Uterus (tissue), 4 donors: Measurements from ENCODE around the gene FOXF2. TPM values are rescaled to one million over a fixed set of nuclear protein-coding genes. Genes with fewer than 3 reads are reported as not detected.
A peak's percentile ranks its signal among the peaks of the same experiment; 100 is the strongest.

Experiments used
- DNase-seq, 2 donors: peaks; one replicate each; pipeline ENCODE4 v3.0.0-alpha.2; 2019 to 2020
- H3K27ac ChIP-seq, 2 donors: fragments of 200-600 bp; sonication (generic); 1 replicate in 1 of 2; 2 replicates in 1 of 2; pipeline ENCODE4 v1.5.1; 2016 to 2018
- H3K27me3 ChIP-seq, 2 donors: fragments of 200-600 bp; sonication (generic); one replicate each; pipeline ENCODE4 v1.5.1; 2018 to 2019; ENCODE audit warnings: control low read depth in 1 of 2
- H3K36me3 ChIP-seq, 2 donors: fragments of 200-600 bp; sonication (generic); one replicate each; pipeline ENCODE4 v1.5.1; 2019; ENCODE audit warnings: control low read depth in 1 of 2
- H3K4me1 ChIP-seq, 2 donors: fragments of 200-600 bp; sonication (generic); one replicate each; pipeline ENCODE4 v1.5.1; 2018 to 2019; ENCODE audit warnings: control low read depth in 1 of 2
- H3K4me3 ChIP-seq, 2 donors: fragments of 200-600 bp; sonication (generic); 1 replicate in 1 of 2; 2 replicates in 1 of 2; pipeline ENCODE4 v1.5.1; 2018 to 2019; ENCODE audit warnings: mild to moderate bottlenecking in 1 of 2
- H3K9me3 ChIP-seq, 2 donors: fragments of 200-600 bp; sonication (generic); one replicate each; pipeline ENCODE4 v1.5.1; 2019; ENCODE audit warnings: control low read depth in 1 of 2
- CTCF ChIP-seq, 4 experiments: fragments of 200-600 bp in 2 of 4; fragments of 450-650 bp in 2 of 4; sonication (generic) in 2 of 4; IDR thresholded peaks; one replicate each; pipeline ENCODE4 v1.5.1; 2016 to 2019; ENCODE audit warnings: antibody characterized with exemption in 4 of 4, mild to moderate bottlenecking in 2 of 4, moderate library complexity in 1 of 4
- POLR2A ChIP-seq, 2 donors: fragments of 450-650 bp; IDR thresholded peaks; one replicate each; pipeline ENCODE4 v1.6.1; 2016; ENCODE audit warnings: antibody characterized with exemption in 2 of 2, mild to moderate bottlenecking in 1 of 2, moderate library complexity in 1 of 2
- intact Hi-C: fragments of 100-400 bp; cut with DNase I; formaldehyde crosslinking; loops from one replicate; pipeline ENCODE4 v1.15.1; 2023; ENCODE audit warnings: low total_unique reads
- total RNA-seq, 4 donors: library from RNA; depleted of rRNA in 3 of 4; stranded (reverse); fragments of >200 nt in 3 of 4; gene quantifications; one replicate each; pipeline versions ENCODE4 v1.1.0 to v1.2.4, GENCODE V29; 2014 to 2023
- donor health status: DM: yes; HTN: yes; CAD: no.

The FOXF2 gene
- total RNA-seq = not detected

- Histone ChIP-seq H3K27me3 (peaks cover 21 to 77% of the 10 kb centered on the region in 2 donors), H3K4me1 (peaks cover 0 to 26% of the 10 kb centered on the region in 2 donors), H3K36me3 (no peaks in the 10 kb centered on the region), H3K27ac (no peak within 1 kb of the TSS), H3K4me3 (peak within 1 kb of the TSS in 1 of 2 donors; percentile 26), H3K9me3 (no peaks in the 10 kb centered on the region)
- intact Hi-C loops = no loop called here
- TF ChIP-seq CTCF (IDR thresholded peaks at IDR 0.05) (no peak), POLR2A (IDR thresholded peaks at IDR 0.05) (no peak)
- DNase-seq = no peak
Observed at GRCh38 chr6:1389369-1390132, at the start of gene FOXF2. FOXF2 (plus strand) TSS chr6:1389576; CDS start chr6:1389948, 372 bp downstream.

GRCh38 chr6:1346101-1346500 lies 43.3 kb upstream of the FOXF2 start:
- H3K9me3 ChIP-seq = no peaks in the 10 kb centered on the region
- H3K4me3 ChIP-seq = no peak overlapping the region
- DNase-seq = no peak
- no peak overlapping the region for H3K27ac ChIP-seq
- no peaks in the 10 kb centered on the region for H3K4me1 ChIP-seq
- no peaks in the 10 kb centered on the region for H3K36me3 ChIP-seq
- intact Hi-C loops = no loop called here
- TF ChIP-seq CTCF (IDR thresholded peaks at IDR 0.05) (no peak), POLR2A (IDR thresholded peaks at IDR 0.05) (no peak)
- no peaks in the 10 kb centered on the region for H3K27me3 ChIP-seq

GRCh38 chr6:1346558-1347091 lies 42.8 kb upstream of the FOXF2 start:
- no peak overlapping the region for H3K27ac ChIP-seq
- no peaks in the 10 kb centered on the region for H3K4me1 ChIP-seq
- H3K27me3 ChIP-seq = peaks cover 0 to 3% of the 10 kb centered on the region in 2 donors
- TF ChIP-seq CTCF (IDR thresholded peaks at IDR 0.05) = no peak
- TF ChIP-seq POLR2A (IDR thresholded peaks at IDR 0.05) = no peak
- no peak overlapping the region for H3K4me3 ChIP-seq
- H3K36me3 ChIP-seq = no peaks in the 10 kb centered on the region
- intact Hi-C loops = no loop called here
- DNase-seq = no peak
- no peaks in the 10 kb centered on the region for H3K9me3 ChIP-seq

DNA sequence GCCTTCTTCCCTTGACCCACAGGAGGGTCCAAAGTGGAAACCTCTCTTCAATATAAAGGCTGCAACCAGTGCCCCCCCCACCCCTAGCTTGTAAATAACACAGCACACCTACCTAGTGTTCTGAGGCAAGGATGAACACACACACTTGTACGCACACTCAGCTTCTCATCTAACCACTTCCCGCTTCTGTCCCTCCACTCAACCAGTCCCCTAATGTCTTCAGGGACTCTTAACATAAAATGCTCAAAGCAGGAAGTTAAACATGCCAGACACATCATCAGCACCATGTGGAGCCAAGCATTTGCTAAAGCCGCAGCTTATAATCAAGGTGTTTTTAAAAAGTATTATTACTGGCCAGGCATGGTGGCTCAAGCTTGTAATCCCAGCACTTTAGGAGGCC lies 42.2 kb upstream of the FOXF2 start:
- peaks cover 0 to 5% of the 10 kb centered on the region in 2 donors for H3K27me3 ChIP-seq
- no peaks in the 10 kb centered on the region for H3K4me1 ChIP-seq
- intact Hi-C loops = no loop called here
- TF ChIP-seq CTCF (IDR thresholded peaks at IDR 0.05) (no peak), POLR2A (IDR thresholded peaks at IDR 0.05) (no peak)
- no peak overlapping the region for H3K4me3 ChIP-seq
- no peak overlapping the region for H3K27ac ChIP-seq
- no peak for DNase-seq
- H3K36me3 ChIP-seq = no peaks in the 10 kb centered on the region
- no peaks in the 10 kb centered on the region for H3K9me3 ChIP-seq

DNA sequence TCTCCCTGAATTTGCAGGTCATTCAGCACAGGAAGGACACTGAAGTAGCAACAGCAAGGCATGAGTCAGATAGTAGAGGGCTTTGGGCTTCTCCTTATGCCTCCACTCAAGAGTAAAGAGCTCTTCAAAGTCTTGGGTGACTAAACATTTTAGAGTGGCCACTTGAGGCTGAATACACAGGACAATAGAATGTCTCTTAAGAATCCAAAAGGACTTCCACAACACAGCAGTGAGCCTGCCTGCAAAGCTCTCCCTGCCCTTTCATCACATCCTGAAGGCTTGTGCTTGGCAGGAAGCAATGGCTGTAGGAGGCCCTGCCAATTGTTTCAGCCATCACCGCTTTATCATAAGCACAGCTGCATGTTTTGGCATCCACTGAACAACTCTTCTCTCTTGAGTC lies 40.7 kb upstream of the FOXF2 start:
- TF ChIP-seq CTCF (IDR thresholded peaks at IDR 0.05) = no peak
- TF ChIP-seq POLR2A (IDR thresholded peaks at IDR 0.05) = no peak
- Histone ChIP-seq H3K4me1 (no peaks in the 10 kb centered on the region), H3K36me3 (no peaks in the 10 kb centered on the region), H3K27me3 (peaks cover 0 to 5% of the 10 kb centered on the region in 2 donors), H3K27ac (no peak overlapping the region), H3K9me3 (no peaks in the 10 kb centered on the region), H3K4me3 (no peak overlapping the region)
- peak in 1 of 2 donors; percentile 30 for DNase-seq
- intact Hi-C loops = no loop called here
